ENCODE results near the gene ADCYAP1R1.

ADCYAP1R1 gene

GRCh38 chr7:31067491-31067890 is 15.4 kb downstream of the ADCYAP1R1 start:
- no peak overlapping the region for H3K4me3 ChIP-seq (ENCODE audit: low read length)
- no peak overlapping the region for H3K4me2 ChIP-seq (ENCODE audit: low read length)
- H2AFZ ChIP-seq (ENCODE audit: low read depth, low read length), result no peak overlapping the region
- H3K27me3 ChIP-seq (ENCODE audit: low read depth, low read length), result no peaks in the 10 kb centered on the region
- H3K36me3 ChIP-seq (replicated peaks; ENCODE audit: low read depth, low read length), result no peaks in the 10 kb centered on the region
- TF ChIP-seq CTCF (IDR thresholded peaks at IDR 0.05; ENCODE audit: low read depth, low read length) (no peak), EZH2phosphoT487 (IDR thresholded peaks at IDR 0.05; ENCODE audit: low read depth) (no peak)
- H4K20me1 ChIP-seq (ENCODE audit: insufficient read depth, low read length), result no peaks in the 10 kb centered on the region
- no peak overlapping the region for H3K27ac ChIP-seq (ENCODE audit: low read length)
- no peaks in the 10 kb centered on the region for H3K4me1 ChIP-seq (ENCODE audit: low read length)
- H3K79me2 ChIP-seq (ENCODE audit: low read length), result no peaks in the 10 kb centered on the region
- H3K9ac ChIP-seq (ENCODE audit: low read length), result no peak overlapping the region
- no peaks in the 10 kb centered on the region for H3K9me3 ChIP-seq (ENCODE audit: insufficient read depth, low read length)

GRCh38 chr7:31068006-31068675 is 16.0 kb downstream of the ADCYAP1R1 start:
- Histone ChIP-seq H4K20me1 (ENCODE audit: insufficient read depth, low read length) (no peaks in the 10 kb centered on the region), H3K4me1 (ENCODE audit: low read length) (no peaks in the 10 kb centered on the region), H3K4me3 (ENCODE audit: low read length) (no peak overlapping the region), H3K9me3 (ENCODE audit: insufficient read depth, low read length) (no peaks in the 10 kb centered on the region), H3K79me2 (ENCODE audit: low read length) (no peaks in the 10 kb centered on the region), H3K27me3 (ENCODE audit: low read depth, low read length) (no peaks in the 10 kb centered on the region), H3K27ac (ENCODE audit: low read length) (no peak overlapping the region), H2AFZ (ENCODE audit: low read depth, low read length) (no peak overlapping the region), H3K36me3 (replicated peaks; ENCODE audit: low read depth, low read length) (no peaks in the 10 kb centered on the region), H3K9ac (ENCODE audit: low read length) (no peak overlapping the region), H3K4me2 (ENCODE audit: low read length) (no peak overlapping the region)
- TF ChIP-seq CTCF (IDR thresholded peaks at IDR 0.05; ENCODE audit: low read depth, low read length), result no peak

GRCh38 chr7:31069860-31070555 is 17.9 kb downstream of the ADCYAP1R1 start:
- Histone ChIP-seq H3K4me3 (ENCODE audit: low read length) (no peak overlapping the region), H4K20me1 (ENCODE audit: insufficient read depth, low read length) (no peaks in the 10 kb centered on the region), H3K4me1 (ENCODE audit: low read length) (no peaks in the 10 kb centered on the region), H3K36me3 (replicated peaks; ENCODE audit: low read depth, low read length) (no peaks in the 10 kb centered on the region), H3K9ac (ENCODE audit: low read length) (no peak overlapping the region), H3K4me2 (ENCODE audit: low read length) (no peak overlapping the region), H3K27ac (ENCODE audit: low read length) (no peak overlapping the region), H2AFZ (ENCODE audit: low read depth, low read length) (no peak overlapping the region), H3K9me3 (ENCODE audit: insufficient read depth, low read length) (no peaks in the 10 kb centered on the region), H3K79me2 (ENCODE audit: low read length) (no peaks in the 10 kb centered on the region), H3K27me3 (ENCODE audit: low read depth, low read length) (no peaks in the 10 kb centered on the region)
- TF ChIP-seq EZH2phosphoT487 (IDR thresholded peaks at IDR 0.05; ENCODE audit: low read depth), result no peak
- TF ChIP-seq CTCF (IDR thresholded peaks at IDR 0.05; ENCODE audit: low read depth, low read length), result no peak

GRCh38 chr7:31070991-31071644 is 19.0 kb downstream of the ADCYAP1R1 start:
- Histone ChIP-seq H3K79me2 (ENCODE audit: low read length) (no peaks in the 10 kb centered on the region), H3K9me3 (ENCODE audit: insufficient read depth, low read length) (no peaks in the 10 kb centered on the region), H3K4me2 (ENCODE audit: low read length) (no peak overlapping the region), H2AFZ (ENCODE audit: low read depth, low read length) (no peak overlapping the region), H3K4me3 (ENCODE audit: low read length) (no peak overlapping the region), H3K27me3 (ENCODE audit: low read depth, low read length) (no peaks in the 10 kb centered on the region), H3K27ac (ENCODE audit: low read length) (no peak overlapping the region), H3K4me1 (ENCODE audit: low read length) (no peaks in the 10 kb centered on the region), H3K36me3 (replicated peaks; ENCODE audit: low read depth, low read length) (no peaks in the 10 kb centered on the region), H3K9ac (ENCODE audit: low read length) (no peak overlapping the region), H4K20me1 (ENCODE audit: insufficient read depth, low read length) (no peaks in the 10 kb centered on the region)
- TF ChIP-seq EZH2phosphoT487 (IDR thresholded peaks at IDR 0.05; ENCODE audit: low read depth) (no peak), CTCF (IDR thresholded peaks at IDR 0.05; ENCODE audit: low read depth, low read length) (no peak)

All from OCI-LY3 (cell line).